HepG2 (cell line): Measurements from ENCODE around the gene ERFL.
"Not testable (repeated sequence)": the region's sequence is repeated elsewhere in the genome, so short reads cannot be mapped to it uniquely, and the experiment has no call there.

Experiments used
- EZH2 ChIP-seq: conservative IDR thresholded peaks from 2 replicates; pipeline ENCODE4 v1.6.1; 2012; ENCODE audit warnings: mild to moderate bottlenecking, low read depth, low read length, moderate library complexity
- FOXK2 ChIP-seq: fragments of 450-650 bp; IDR thresholded peaks from 2 replicates; pipeline ENCODE4 v1.6.1; 2016
- FOXP4 ChIP-seq: sonication (generic); formaldehyde crosslinking; IDR thresholded peaks from 2 replicates; pipeline ENCODE4 v1.4.0; 2020; ENCODE audit warnings: missing genetic modification reagents
- GATA4 ChIP-seq: sonication (generic); IDR thresholded peaks from 2 replicates; pipeline ENCODE4 v1.6.1; 2016; ENCODE audit warnings: antibody characterized with exemption, low read depth, borderline replicate concordance
- MTA3 ChIP-seq: sonication (generic); formaldehyde crosslinking; IDR thresholded peaks from 2 replicates; pipeline ENCODE4 v1.4.0; 2020; ENCODE audit warnings: missing genetic modification reagents
- REST ChIP-seq, 2 experiments: IDR thresholded peaks; 2 replicates each; pipeline ENCODE4 v1.6.1; 2011 to 2012; ENCODE audit warnings: low read length in 2 of 2, borderline replicate concordance in 1 of 2, low read depth in 1 of 2, mild to moderate bottlenecking in 1 of 2, moderate library complexity in 1 of 2
- SETDB1 ChIP-seq: sonication (generic); formaldehyde crosslinking; IDR thresholded peaks from 2 replicates; pipeline ENCODE4 v1.5.1; 2020; ENCODE audit warnings: missing genetic modification reagents, mild to moderate bottlenecking, borderline replicate concordance
- YY1 ChIP-seq: IDR thresholded peaks from 2 replicates; pipeline ENCODE4 v1.6.1; 2011; ENCODE audit warnings: low read length, low read depth, moderate library complexity, mild to moderate bottlenecking; ENCODE audit not compliant: insufficient read depth, insufficient replicate concordance
- ZFP91 ChIP-seq: sonication (generic); formaldehyde crosslinking; IDR thresholded peaks from 2 replicates; pipeline ENCODE4 v1.9.0; 2022; ENCODE audit warnings: missing genetic modification reagents, mild to moderate bottlenecking, borderline replicate concordance
- ZNF20 ChIP-seq: sonication (generic); formaldehyde crosslinking; IDR thresholded peaks from 2 replicates; pipeline ENCODE4 v1.4.0; 2020; ENCODE audit warnings: mild to moderate bottlenecking, moderate library complexity, missing genetic modification reagents
- ZNF724P ChIP-seq: sonication (generic); formaldehyde crosslinking; IDR thresholded peaks from 2 replicates; pipeline ENCODE4 v1.8.0; 2022; ENCODE audit warnings: missing genetic modification reagents, borderline replicate concordance

GRCh38 chr19:41875973-41876372 is 52.3 kb downstream of the ERFL start:
- not testable (repeated sequence) for TF ChIP-seq YY1; REST (IDR thresholded peaks at IDR 0.05; ENCODE audit: borderline replicate concordance in 1 of 2, low read depth in 1 of 2, low read length in 2 of 2); ZFP91 (CRISPR knock-in tag); FOXP4; SETDB1 (CRISPR knock-in tag); EZH2; FOXK2; MTA3 (CRISPR knock-in tag); GATA4; ZNF724P (CRISPR knock-in tag); ZNF20 (CRISPR knock-in tag)
